Omental fat pad (tissue), 4 donors: ENCODE measurements around the gene OR10A3. TPM values are rescaled to one million over a fixed set of nuclear protein-coding genes. Genes with fewer than 3 reads are reported as not detected.

Experiments
- ATAC-seq: fragments of 150-250 bp; one replicate; pipeline ENCODE4 v1.9.1; 2016; ENCODE audit warnings: mild to moderate bottlenecking, moderate library complexity; ENCODE audit not compliant: low FRiP score
- DNase-seq: peaks from one replicate; pipeline ENCODE4 v3.0.0-alpha.2; 2019; ENCODE audit warnings: low spot score
- CTCF ChIP-seq, 3 donors: fragments of 450-650 bp; IDR thresholded peaks; one replicate each; pipeline ENCODE4 v1.5.1; 2016 to 2017; ENCODE audit warnings: antibody characterized with exemption in 3 of 3, mild to moderate bottlenecking in 3 of 3, moderate library complexity in 2 of 3
- small RNA-seq: library from RNA; depleted of rRNA; stranded (forward); fragments of <200 nt; gene quantifications from one replicate; pipeline ENCODE3, GENCODE V24; 2016
- total RNA-seq, 4 donors: library from RNA; depleted of rRNA; stranded (reverse); fragments of >200 nt; gene quantifications; one replicate each; pipeline ENCODE4 v1.1.0, GENCODE V29; 2016

OR10A3 gene
- total RNA-seq, 4 donors from 2014 or later: not detected

DNA sequence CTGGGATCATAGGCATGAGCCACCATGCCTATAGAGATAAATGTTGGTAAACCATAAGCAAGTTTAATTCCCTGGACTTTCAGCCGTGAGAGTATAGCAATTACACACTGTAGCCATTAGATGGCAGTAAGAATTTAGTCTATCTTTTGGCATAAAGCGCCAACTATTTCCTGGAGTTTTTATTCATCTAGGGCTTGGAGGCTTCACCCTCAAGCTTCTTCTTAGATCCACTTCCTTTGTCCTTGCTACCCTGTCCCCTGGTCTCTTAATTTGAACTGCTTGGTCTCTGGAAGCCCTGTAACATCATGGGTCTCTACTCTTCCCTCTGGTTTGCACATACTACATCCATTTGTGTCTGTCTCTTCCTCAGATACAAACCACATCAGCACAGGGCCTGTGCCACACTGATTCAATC, 48.7 kb downstream of the OR10A3 start:
- ATAC-seq: peak; percentile 82
- DNase-seq: no peak
- TF ChIP-seq CTCF (IDR thresholded peaks at IDR 0.05): no peak

- DNase-seq: no peak
- ATAC-seq: peak; percentile 55
- no peak for TF ChIP-seq CTCF (IDR thresholded peaks at IDR 0.05)
Measured at GRCh38 chr11:7892059-7892699, 49.3 kb downstream of the OR10A3 start.

- no peak for TF ChIP-seq CTCF (IDR thresholded peaks at IDR 0.05)
- ATAC-seq (no peak), DNase-seq (no peak)
Measured at GRCh38 chr11:7890417-7891172, 50.9 kb downstream of the OR10A3 start.

DNA sequence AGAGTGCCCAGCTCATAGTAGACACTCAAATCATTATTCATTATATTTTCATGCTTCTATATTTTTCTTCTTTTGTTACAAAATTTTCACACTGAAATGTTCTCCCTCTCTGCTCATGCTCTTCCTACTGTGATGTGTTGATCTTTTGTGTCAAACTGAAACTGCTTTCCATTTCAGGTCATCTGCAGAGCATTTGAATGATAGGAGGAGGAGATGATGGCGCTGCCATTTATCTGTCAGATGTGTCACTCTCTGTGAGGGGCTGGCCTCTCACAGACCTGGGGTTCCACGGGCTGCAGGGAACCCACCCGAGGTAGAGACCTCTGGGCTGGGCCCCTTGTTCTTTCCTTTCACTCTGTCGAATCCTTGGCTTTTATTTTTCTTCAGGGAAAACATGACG, 51.5 kb downstream of the OR10A3 start:
- TF ChIP-seq CTCF (IDR thresholded peaks at IDR 0.05): no peak
- DNase-seq: no peak
- no peak for ATAC-seq

Small RNAs within 50 kb of the gene (small RNA-seq; reads per million reads assigned to genes)
- gene COX6CP5 (not detected), gene RNU6-943P (not detected)

Other genes with a start within 250 kb of the OR10A3 start
- gene OVCH2, start 235.2 kb downstream of the OR10A3 start, total RNA-seq: under 1 TPM in 2 of 4 donors, not detected in 2; 0.24 to 0.46 TPM
- gene OR5P2, start 144.8 kb downstream of the OR10A3 start, total RNA-seq: under 1 TPM in 1 of 4 donors, not detected in 3; 0.84 TPM
- gene OR5P3, start 110.9 kb downstream of the OR10A3 start, total RNA-seq: 1 to 10 TPM in 1 of 4 donors, not detected in 3; 1.3 TPM
- gene OR10A6, start 10.4 kb downstream of the OR10A3 start, total RNA-seq: not detected
- not detected for gene NLRP10, start 23.7 kb upstream of the OR10A3 start, total RNA-seq
- gene EIF3F, start 45.6 kb upstream of the OR10A3 start, total RNA-seq: 100 to 1,000 TPM; 140 to 157 (median 154) TPM
- 10 to 100 TPM in 3 of 4 donors, 1 to 10 TPM in 1; 8.9 to 24.4 (median 12.6) TPM for gene TUB, start 139.5 kb upstream of the OR10A3 start, total RNA-seq
- gene RIC3, start 227.3 kb upstream of the OR10A3 start, total RNA-seq: 10 to 100 TPM in 2 of 4 donors, 1 to 10 TPM in 2; 3.6 to 12.0 (median 8.2) TPM